Measurements from ENCODE around the gene MSRB1. TPM values are rescaled to one million over a fixed set of nuclear protein-coding genes. Genes with fewer than 3 reads are reported as not detected.
A peak's percentile ranks its signal among the peaks of the same experiment; 100 is the strongest.

Gene MSRB1
- total and polyA plus RNA-seq, 4 donors, result 32.2 to 169 (median 98.0) TPM

DNA sequence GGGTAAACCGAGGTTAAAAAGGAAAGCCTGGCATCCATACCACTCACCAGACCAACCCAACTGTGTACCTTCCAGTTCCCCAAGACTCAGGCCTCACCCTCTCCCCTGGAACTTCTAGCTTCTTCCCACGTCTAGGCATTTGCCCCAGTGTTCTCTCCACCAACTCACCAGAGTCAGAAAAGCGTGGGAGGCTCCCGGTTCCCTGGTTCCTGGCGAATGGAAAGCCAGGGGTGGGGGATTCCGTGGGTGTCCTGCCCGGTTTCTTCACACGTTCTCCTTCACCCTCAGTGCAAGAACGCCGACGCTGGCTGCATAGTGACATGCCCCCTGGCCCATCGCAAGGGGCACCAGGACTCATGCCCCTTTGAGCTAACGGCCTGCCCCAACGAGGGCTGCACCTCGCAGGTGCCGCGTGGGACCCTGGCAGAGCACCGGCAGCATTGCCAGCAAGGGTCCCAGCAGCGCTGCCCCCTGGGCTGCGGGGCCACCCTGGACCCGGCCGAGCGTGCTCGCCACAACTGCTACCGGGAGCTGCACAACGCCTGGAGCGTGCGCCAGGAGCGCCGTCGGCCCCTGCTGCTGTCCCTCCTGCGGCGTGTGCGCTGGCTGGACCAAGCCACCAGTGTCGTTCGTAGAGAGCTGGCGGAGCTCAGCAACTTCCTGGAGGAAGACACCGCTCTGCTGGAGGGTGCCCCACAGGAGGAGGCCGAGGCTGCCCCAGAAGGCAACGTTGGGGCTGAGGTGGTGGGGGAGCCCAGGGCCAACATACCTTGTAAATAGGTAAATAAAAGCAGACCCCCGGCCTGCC, 25.4 kb upstream of the MSRB1 start (continued):
- TF ChIP-seq, protein P1, sequence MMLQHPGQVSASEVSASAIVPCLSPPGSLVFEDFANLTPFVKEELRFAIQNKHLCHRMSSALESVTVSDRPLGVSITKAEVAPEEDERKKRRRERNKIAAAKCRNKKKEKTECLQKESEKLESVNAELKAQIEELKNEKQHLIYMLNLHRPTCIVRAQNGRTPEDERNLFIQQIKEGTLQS (IDR thresholded peaks at IDR 0.05), result no peak
- TF ChIP-seq, protein P2, sequence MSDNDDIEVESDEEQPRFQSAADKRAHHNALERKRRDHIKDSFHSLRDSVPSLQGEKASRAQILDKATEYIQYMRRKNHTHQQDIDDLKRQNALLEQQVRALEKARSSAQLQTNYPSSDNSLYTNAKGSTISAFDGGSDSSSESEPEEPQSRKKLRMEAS (IDR thresholded peaks at IDR 0.05), result no peak

DNA sequence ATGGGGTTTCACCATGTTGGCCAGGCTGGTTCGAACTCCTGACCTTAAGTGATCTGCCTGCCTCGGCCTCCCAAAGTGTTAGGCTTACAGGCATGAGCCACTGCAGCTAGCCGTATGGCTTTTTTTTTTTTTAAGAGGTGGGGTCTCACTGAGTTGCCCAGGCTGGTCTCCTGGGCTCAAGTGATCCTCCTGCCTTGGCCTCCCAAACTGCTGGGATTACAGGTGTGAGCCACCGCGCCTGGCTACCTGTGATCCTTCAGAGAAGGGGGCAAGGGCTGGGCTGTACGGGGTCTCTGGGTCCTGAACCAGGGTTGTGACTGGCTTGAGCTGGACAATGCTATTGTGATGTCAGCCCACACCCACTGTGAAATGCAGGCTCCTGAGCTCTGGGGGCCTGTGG, 23.5 kb upstream of the MSRB1 start, which contains the start of gene RNF151:
RNF151 (plus strand) TSS at position 397 of the 400 bp plus-strand sequence. CDS start 26 bp downstream, outside the sequence.
- H3K4me1 ChIP-seq (ENCODE audit: control insufficient read depth in 4 of 4, insufficient read depth in 4 of 4, low read length in 3 of 4), result peaks cover 4 to 25% (median 22%) of the 10 kb centered on the region in 4 donors

GRCh38 chr16:1965396-1966001, 22.5 kb upstream of the MSRB1 start:
- 23% methylated on average over 24 of the region's 24 CpGs for WGBS
- Histone ChIP-seq H3K4me1 (ENCODE audit: control insufficient read depth in 4 of 4, insufficient read depth in 4 of 4, low read length in 3 of 4) (peaks cover 4 to 28% (median 21%) of the 10 kb centered on the region in 4 donors), H3K27me3 (ENCODE audit: control insufficient read depth in 4 of 4, insufficient read depth in 4 of 4, low read length in 3 of 4) (no peaks in the 10 kb centered on the region), H3K4me3 (ENCODE audit: low read depth in 1 of 3, low read length in 3 of 3) (peak overlapping the region; percentile 81 to 97 (median 82)), H3K9me3 (ENCODE audit: control insufficient read depth in 4 of 4, low read length in 3 of 4) (no peaks in the 10 kb centered on the region), H3K36me3 (ENCODE audit: control insufficient read depth in 4 of 4, insufficient read depth in 3 of 4, low read depth in 1 of 4, low read length in 3 of 4) (peaks cover 0 to 26% (median 7%) of the 10 kb centered on the region in 4 donors), H3K9ac (ENCODE audit: low read depth in 1 of 2, low read length in 2 of 2) (peak overlapping the region; percentile 61 to 99), H3K27ac (ENCODE audit: low read depth in 1 of 2, low read length in 2 of 2) (peak overlapping the region; percentile 89 to 93)
- DNase-seq (ENCODE audit: low spot score), result no peak
- TF ChIP-seq, protein P1 (IDR thresholded peaks at IDR 0.05), result no peak
- no peak for TF ChIP-seq NR2F2 (IDR thresholded peaks at IDR 0.05)
- no peak for TF ChIP-seq FOXA2 (IDR thresholded peaks at IDR 0.05)
- TF ChIP-seq FOXA1 (IDR thresholded peaks at IDR 0.05), result no peak
- TF ChIP-seq YY1 (IDR thresholded peaks at IDR 0.05), result no peak
- TF ChIP-seq HNF4A (conservative IDR thresholded peaks at IDR 0.05), result no peak
- TF ChIP-seq HNF4G (IDR thresholded peaks at IDR 0.05), result no peak
- TF ChIP-seq EGR1 (IDR thresholded peaks at IDR 0.05; ENCODE audit: low read depth in 2 of 2), result no peak
- TF ChIP-seq, protein P3, sequence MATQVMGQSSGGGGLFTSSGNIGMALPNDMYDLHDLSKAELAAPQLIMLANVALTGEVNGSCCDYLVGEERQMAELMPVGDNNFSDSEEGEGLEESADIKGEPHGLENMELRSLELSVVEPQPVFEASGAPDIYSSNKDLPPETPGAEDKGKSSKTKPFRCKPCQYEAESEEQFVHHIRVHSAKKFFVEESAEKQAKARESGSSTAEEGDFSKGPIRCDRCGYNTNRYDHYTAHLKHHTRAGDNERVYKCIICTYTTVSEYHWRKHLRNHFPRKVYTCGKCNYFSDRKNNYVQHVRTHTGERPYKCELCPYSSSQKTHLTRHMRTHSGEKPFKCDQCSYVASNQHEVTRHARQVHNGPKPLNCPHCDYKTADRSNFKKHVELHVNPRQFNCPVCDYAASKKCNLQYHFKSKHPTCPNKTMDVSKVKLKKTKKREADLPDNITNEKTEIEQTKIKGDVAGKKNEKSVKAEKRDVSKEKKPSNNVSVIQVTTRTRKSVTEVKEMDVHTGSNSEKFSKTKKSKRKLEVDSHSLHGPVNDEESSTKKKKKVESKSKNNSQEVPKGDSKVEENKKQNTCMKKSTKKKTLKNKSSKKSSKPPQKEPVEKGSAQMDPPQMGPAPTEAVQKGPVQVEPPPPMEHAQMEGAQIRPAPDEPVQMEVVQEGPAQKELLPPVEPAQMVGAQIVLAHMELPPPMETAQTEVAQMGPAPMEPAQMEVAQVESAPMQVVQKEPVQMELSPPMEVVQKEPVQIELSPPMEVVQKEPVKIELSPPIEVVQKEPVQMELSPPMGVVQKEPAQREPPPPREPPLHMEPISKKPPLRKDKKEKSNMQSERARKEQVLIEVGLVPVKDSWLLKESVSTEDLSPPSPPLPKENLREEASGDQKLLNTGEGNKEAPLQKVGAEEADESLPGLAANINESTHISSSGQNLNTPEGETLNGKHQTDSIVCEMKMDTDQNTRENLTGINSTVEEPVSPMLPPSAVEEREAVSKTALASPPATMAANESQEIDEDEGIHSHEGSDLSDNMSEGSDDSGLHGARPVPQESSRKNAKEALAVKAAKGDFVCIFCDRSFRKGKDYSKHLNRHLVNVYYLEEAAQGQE (IDR thresholded peaks at IDR 0.05), result no peak
- no peak for TF ChIP-seq TAF1 (conservative IDR thresholded peaks at IDR 0.05)
- no peak for TF ChIP-seq SP1 (IDR thresholded peaks at IDR 0.05)
- TF ChIP-seq JUND (IDR thresholded peaks at IDR 0.05), result no peak
- TF ChIP-seq, protein P4, sequence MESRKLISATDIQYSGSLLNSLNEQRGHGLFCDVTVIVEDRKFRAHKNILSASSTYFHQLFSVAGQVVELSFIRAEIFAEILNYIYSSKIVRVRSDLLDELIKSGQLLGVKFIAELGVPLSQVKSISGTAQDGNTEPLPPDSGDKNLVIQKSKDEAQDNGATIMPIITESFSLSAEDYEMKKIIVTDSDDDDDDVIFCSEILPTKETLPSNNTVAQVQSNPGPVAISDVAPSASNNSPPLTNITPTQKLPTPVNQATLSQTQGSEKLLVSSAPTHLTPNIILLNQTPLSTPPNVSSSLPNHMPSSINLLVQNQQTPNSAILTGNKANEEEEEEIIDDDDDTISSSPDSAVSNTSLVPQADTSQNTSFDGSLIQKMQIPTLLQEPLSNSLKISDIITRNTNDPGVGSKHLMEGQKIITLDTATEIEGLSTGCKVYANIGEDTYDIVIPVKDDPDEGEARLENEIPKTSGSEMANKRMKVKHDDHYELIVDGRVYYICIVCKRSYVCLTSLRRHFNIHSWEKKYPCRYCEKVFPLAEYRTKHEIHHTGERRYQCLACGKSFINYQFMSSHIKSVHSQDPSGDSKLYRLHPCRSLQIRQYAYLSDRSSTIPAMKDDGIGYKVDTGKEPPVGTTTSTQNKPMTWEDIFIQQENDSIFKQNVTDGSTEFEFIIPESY (IDR thresholded peaks at IDR 0.05), result no peak
- TF ChIP-seq, protein P2 (IDR thresholded peaks at IDR 0.05), result no peak
- TF ChIP-seq RXRA (IDR thresholded peaks at IDR 0.05), result no peak
- TF ChIP-seq GABPA (IDR thresholded peaks at IDR 0.05 in 1 of 2, conservative IDR thresholded peaks at IDR 0.05 in 1 of 2), result no peak

More for the DNA sequence above, 23.5 kb upstream of the MSRB1 start, which contains the start of gene RNF151:
- WGBS, result 96% methylated on average over 6 of the region's 6 CpGs
- no peaks in the 10 kb centered on the region for H3K9me3 ChIP-seq (ENCODE audit: control insufficient read depth in 4 of 4, low read length in 3 of 4)
- no peaks in the 10 kb centered on the region for H3K27me3 ChIP-seq (ENCODE audit: control insufficient read depth in 4 of 4, insufficient read depth in 4 of 4, low read length in 3 of 4)
- TF ChIP-seq RAD21 (IDR thresholded peaks at IDR 0.05) (no peak), TAF1 (conservative IDR thresholded peaks at IDR 0.05) (no peak), YY1 (IDR thresholded peaks at IDR 0.05) (no peak), RXRA (IDR thresholded peaks at IDR 0.05) (no peak), FOXA2 (IDR thresholded peaks at IDR 0.05) (no peak), FOXA1 (IDR thresholded peaks at IDR 0.05) (no peak)
- TF ChIP-seq, protein P4 (IDR thresholded peaks at IDR 0.05), result no peak
- TF ChIP-seq, protein P1 (IDR thresholded peaks at IDR 0.05), result no peak
- no peak for DNase-seq (ENCODE audit: low spot score)
- peak within 1 kb of the TSS in 1 of 2 donors; percentile 99 for H3K9ac ChIP-seq (ENCODE audit: low read depth in 1 of 2, low read length in 2 of 2)
- peak within 1 kb of the TSS; percentile 81 to 97 (median 82) for H3K4me3 ChIP-seq (ENCODE audit: low read depth in 1 of 3, low read length in 3 of 3)
- H3K36me3 ChIP-seq (ENCODE audit: control insufficient read depth in 4 of 4, insufficient read depth in 3 of 4, low read depth in 1 of 4, low read length in 3 of 4), result peaks cover 0 to 23% (median 7%) of the 10 kb centered on the region in 4 donors
- H3K27ac ChIP-seq (ENCODE audit: low read depth in 1 of 2, low read length in 2 of 2), result peak within 1 kb of the TSS; percentile 89 to 93
